HCT116 (cell line): ENCODE results near the gene NCBP2. TPM values are rescaled to one million over a fixed set of nuclear protein-coding genes. Genes with fewer than 3 reads are reported as not detected.

ENCODE experiments used
- ATAC-seq: fragments of 200-7000 bp; cut with Tn5 transposase; 2 replicates; pipeline ENCODE4 v1.9.1; 2020; ENCODE audit warnings: mild to moderate bottlenecking, moderate library complexity
- BruUV-seq: library from RNA; stranded (reverse); fragments of 400-500 nt; replicated peaks from 2 replicates; lab custom pipeline; 2021; lab: Mats Ljungman, UMichigan
- CTCF ChIA-PET: fragments of 300-600 bp; sonication (Branson Sonifier 250); formaldehyde crosslinking; loops from one replicate; lab custom pipeline; 2021; ENCODE audit warnings: antibody characterized with exemption; lab: Charles Lee
- POLR2A ChIA-PET: fragments of 300-600, 350-600 bp; sonication (Branson Sonifier 250); formaldehyde crosslinking; loops from one replicate; lab custom pipeline; 2021; ENCODE audit warnings: antibody characterized with exemption; lab: Charles Lee
- RAD21 ChIA-PET, 2 experiments: fragments of 300-600 bp; sonication (Branson Sonifier 250); formaldehyde crosslinking; loops; one replicate each; lab custom pipeline; 2023; ENCODE audit warnings: low total read pairs in 2 of 2; ENCODE audit not compliant: uncharacterized antibody in 2 of 2, unreplicated experiment in 2 of 2, low non-redundant PET in 1 of 2; lab: Charles Lee
- DNase-seq: peaks from one replicate; pipeline ENCODE4 v3.0.0-alpha.2; 2010; ENCODE audit warnings: low read depth, low spot score
- H2AFZ ChIP-seq: fragments of 200-600 bp; shearing (Covaris generic), sonication (generic); 2 replicates; pipeline ENCODE4 v1.6.1; 2017; ENCODE audit warnings: low read depth, mixed run types, mixed read lengths, antibody characterized with exemption, low read length; ENCODE audit not compliant: poor library complexity, severe bottlenecking
- H3K27ac ChIP-seq: 2 replicates; pipeline ENCODE4 v1.5.1; 2012; ENCODE audit warnings: low read depth, low read length
- H3K27me3 ChIP-seq: fragments of 200-600 bp; sonication (generic); 2 replicates; pipeline ENCODE4 v1.6.1; 2016; ENCODE audit warnings: mixed run types, low read length, mixed read lengths; ENCODE audit not compliant: insufficient read depth
- H3K36me3 ChIP-seq, 2 experiments: fragments of 200-500 bp in 1 of 2; fragments of 200-600 bp in 1 of 2; sonication (Bioruptor generic) in 1 of 2; sonication (generic) in 1 of 2; 2 replicates each; pipeline versions ENCODE4 v1.5.1 to v1.6.1; 2014 to 2016; ENCODE audit warnings: low read length in 2 of 2, inconsistent platforms in 1 of 2, mixed read lengths in 1 of 2, mixed run types in 1 of 2; ENCODE audit not compliant: insufficient read depth in 2 of 2, control insufficient read depth in 1 of 2
- H3K4me1 ChIP-seq, 2 experiments: fragments of 200-600 bp in 1 of 2; sonication (generic) in 1 of 2; 2 replicates each; pipeline versions ENCODE4 v1.5.1 to v1.6.1; 2012 to 2017; ENCODE audit warnings: low read length in 2 of 2, inconsistent platforms in 1 of 2, mild to moderate bottlenecking in 1 of 2, mixed read lengths in 1 of 2, mixed run types in 1 of 2, moderate library complexity in 1 of 2; ENCODE audit not compliant: insufficient read depth in 2 of 2, control insufficient read depth in 1 of 2
- H3K4me2 ChIP-seq: fragments of 200-600 bp; sonication (generic); 2 replicates; pipeline ENCODE4 v1.6.1; 2017; ENCODE audit warnings: mixed run types, low read length, mixed read lengths
- H3K4me3 ChIP-seq, 2 experiments: fragments of 200-600 bp in 1 of 2; sonication (generic) in 1 of 2; replicated peaks in 1 of 2; 2 replicates each; pipeline ENCODE4 v1.5.1; 2011 to 2016; ENCODE audit warnings: low read length in 2 of 2, control low read depth in 1 of 2, low read depth in 1 of 2, mild to moderate bottlenecking in 1 of 2, mixed read lengths in 1 of 2, mixed run types in 1 of 2
- H3K79me2 ChIP-seq: fragments of 200-600 bp; sonication (generic); 2 replicates; pipeline ENCODE4 v1.6.1; 2017; ENCODE audit warnings: mild to moderate bottlenecking, mixed run types, low read length, moderate library complexity, mixed read lengths; ENCODE audit not compliant: insufficient read depth
- H3K9ac ChIP-seq: fragments of 200-600 bp; sonication (generic); 2 replicates; pipeline ENCODE4 v1.6.1; 2016; ENCODE audit warnings: low read length, mixed read lengths
- H3K9me2 ChIP-seq: fragments of 200-600 bp; sonication (generic), shearing (Covaris generic); 2 replicates; pipeline ENCODE4 v1.6.1; 2017; ENCODE audit warnings: mixed run types, mild to moderate bottlenecking, moderate library complexity; ENCODE audit not compliant: insufficient read depth
- H3K9me3 ChIP-seq, 2 experiments: fragments of 200-500 bp in 1 of 2; fragments of 200-600 bp in 1 of 2; sonication (Bioruptor generic) in 1 of 2; sonication (generic) in 1 of 2; 2 replicates each; pipeline ENCODE4 v1.6.1; 2014 to 2017; ENCODE audit warnings: low read length in 2 of 2, mixed read lengths in 2 of 2, inconsistent platforms in 1 of 2, low read depth in 1 of 2, mild to moderate bottlenecking in 1 of 2, mixed run types in 1 of 2, moderate library complexity in 1 of 2; ENCODE audit not compliant: control insufficient read depth in 1 of 2, insufficient read depth in 1 of 2
- H4K20me1 ChIP-seq: fragments of 200-600 bp; sonication (generic), shearing (Covaris generic); 2 replicates; pipeline ENCODE4 v1.6.1; 2017; ENCODE audit warnings: mixed run types, mild to moderate bottlenecking, moderate library complexity; ENCODE audit not compliant: insufficient read depth
- CBX3 ChIP-seq: IDR thresholded peaks from 2 replicates; pipeline ENCODE4 v1.6.1; 2012; ENCODE audit warnings: low read depth
- CEBPB ChIP-seq: IDR thresholded peaks from 2 replicates; pipeline ENCODE4 v1.6.1; 2012; ENCODE audit warnings: low read depth
- EGR1 ChIP-seq: IDR thresholded peaks from 2 replicates; pipeline ENCODE4 v1.6.1; 2012; ENCODE audit warnings: low read depth
- ELF1 ChIP-seq: IDR thresholded peaks from 2 replicates; pipeline ENCODE4 v1.6.1; 2012; ENCODE audit warnings: low read depth, borderline replicate concordance
- EZH2 ChIP-seq: fragments of 200-600 bp; sonication (generic); IDR thresholded peaks from 2 replicates; pipeline ENCODE4 v1.6.1; 2017; ENCODE audit warnings: antibody characterized with exemption, mixed run types
- EZH2phosphoT487 ChIP-seq: fragments of 200-600 bp; IDR thresholded peaks from 2 replicates; pipeline ENCODE4 v1.6.1; 2018; ENCODE audit warnings: antibody characterized with exemption, borderline replicate concordance
- JUND ChIP-seq: IDR thresholded peaks from 2 replicates; pipeline ENCODE4 v1.6.1; 2012
- POLR2A ChIP-seq: IDR thresholded peaks from 2 replicates; pipeline ENCODE4 v1.7.0; 2011; ENCODE audit warnings: borderline replicate concordance; ENCODE audit not compliant: insufficient read depth, insufficient read length; ENCODE audit errors: extremely low read depth
- SIN3A ChIP-seq: IDR thresholded peaks from 2 replicates; pipeline ENCODE4 v1.6.1; 2012; ENCODE audit warnings: low read depth
- SRF ChIP-seq: IDR thresholded peaks from 2 replicates; pipeline ENCODE4 v1.6.1; 2012; ENCODE audit warnings: low read depth
- TCF7L2 ChIP-seq: IDR thresholded peaks from 2 replicates; pipeline ENCODE4 v1.7.0; 2011; ENCODE audit warnings: borderline replicate concordance, inconsistent platforms; ENCODE audit not compliant: insufficient read depth, insufficient read length; ENCODE audit errors: extremely low read depth
- YY1 ChIP-seq: IDR thresholded peaks from 2 replicates; pipeline ENCODE4 v1.6.1; 2011; ENCODE audit warnings: low read length, low read depth, moderate library complexity, mild to moderate bottlenecking; ENCODE audit not compliant: insufficient replicate concordance; ENCODE audit errors: extremely low read depth
- ZFX ChIP-seq: fragments of 450-650 bp; IDR thresholded peaks from 2 replicates; pipeline ENCODE4 v1.6.1; 2017
- ZNF274 ChIP-seq: fragments of 200-500 bp; sonication (Bioruptor generic); IDR thresholded peaks from 2 replicates; pipeline ENCODE4 v1.6.1; 2014; ENCODE audit warnings: mild to moderate bottlenecking, low read depth, low read length, inconsistent platforms
- intact Hi-C: fragments of 100-400 bp; cut with micrococcal nuclease; formaldehyde crosslinking; loops from 2 replicates; pipeline ENCODE4 v1.10.0; 2022
- total RNA-seq: library from RNA; stranded (reverse); gene quantifications from one replicate; pipeline ENCODE4 v1.2.1, GENCODE V29; 2021; ENCODE audit not compliant: unreplicated experiment
- TF ChIP-seq, protein P1 (sequence below), 3 experiments: fragments of 200-600 bp in 1 of 3; sonication (generic) in 1 of 3; IDR thresholded peaks in 2 of 3; conservative IDR thresholded peaks in 1 of 3; 2 replicates each; pipeline ENCODE4 v1.5.1; 2012 to 2017; ENCODE audit warnings: low read depth in 2 of 3, low read length in 2 of 3, antibody characterized with exemption in 1 of 3, borderline replicate concordance in 1 of 3, control low read depth in 1 of 3, mild to moderate bottlenecking in 1 of 3, mixed read lengths in 1 of 3, mixed run types in 1 of 3, moderate library complexity in 1 of 3; ENCODE audit not compliant: insufficient read depth in 1 of 3
- TF ChIP-seq, protein P2 (sequence below): IDR thresholded peaks from 2 replicates; pipeline ENCODE4 v1.6.1; 2012
- TF ChIP-seq, protein P3 (sequence below): IDR thresholded peaks from 2 replicates; pipeline ENCODE4 v1.6.1; 2011; ENCODE audit warnings: mild to moderate bottlenecking, low read length, moderate library complexity; ENCODE audit not compliant: insufficient replicate concordance; ENCODE audit errors: extremely low read depth

NCBP2 gene
- total RNA-seq, 1 experiment from 2014 or later, result 82.4 TPM

DNA sequence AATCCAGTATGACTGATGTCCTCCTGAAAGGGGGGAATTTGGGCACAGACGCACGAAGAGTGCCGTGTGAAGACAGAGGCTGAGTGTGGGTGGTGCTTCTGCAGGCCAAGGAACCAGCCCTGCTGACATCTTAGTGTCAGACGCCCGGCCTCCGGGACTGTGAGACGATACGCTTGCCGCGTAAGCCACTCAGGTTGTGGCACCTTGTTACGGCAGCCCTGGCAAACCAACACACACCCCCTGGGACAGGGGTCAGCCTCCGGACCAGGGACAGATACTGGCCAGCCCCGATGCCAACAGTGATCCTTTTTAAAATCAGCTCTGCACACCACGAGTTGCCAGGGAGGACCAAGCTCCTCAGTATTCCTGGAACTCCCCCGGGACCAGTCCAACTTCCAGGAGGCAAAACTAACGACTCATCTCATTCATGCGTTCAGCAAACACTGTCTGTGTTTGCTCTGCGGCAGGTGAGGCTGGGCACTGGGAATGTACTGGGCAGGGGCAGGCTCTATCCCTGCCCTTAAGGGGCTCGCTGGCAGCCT, 47.5 kb upstream of the NCBP2 start:
- Histone ChIP-seq H3K4me2 (no peak overlapping the region), H3K9me2 (no peaks in the 10 kb centered on the region), H3K79me2 (no peaks in the 10 kb centered on the region), H3K9ac (no peak overlapping the region), H3K9me3 (no peaks in the 10 kb centered on the region)
- no peak for DNase-seq
- TF ChIP-seq POLR2A, result no peak
- TF ChIP-seq, protein P1, sequence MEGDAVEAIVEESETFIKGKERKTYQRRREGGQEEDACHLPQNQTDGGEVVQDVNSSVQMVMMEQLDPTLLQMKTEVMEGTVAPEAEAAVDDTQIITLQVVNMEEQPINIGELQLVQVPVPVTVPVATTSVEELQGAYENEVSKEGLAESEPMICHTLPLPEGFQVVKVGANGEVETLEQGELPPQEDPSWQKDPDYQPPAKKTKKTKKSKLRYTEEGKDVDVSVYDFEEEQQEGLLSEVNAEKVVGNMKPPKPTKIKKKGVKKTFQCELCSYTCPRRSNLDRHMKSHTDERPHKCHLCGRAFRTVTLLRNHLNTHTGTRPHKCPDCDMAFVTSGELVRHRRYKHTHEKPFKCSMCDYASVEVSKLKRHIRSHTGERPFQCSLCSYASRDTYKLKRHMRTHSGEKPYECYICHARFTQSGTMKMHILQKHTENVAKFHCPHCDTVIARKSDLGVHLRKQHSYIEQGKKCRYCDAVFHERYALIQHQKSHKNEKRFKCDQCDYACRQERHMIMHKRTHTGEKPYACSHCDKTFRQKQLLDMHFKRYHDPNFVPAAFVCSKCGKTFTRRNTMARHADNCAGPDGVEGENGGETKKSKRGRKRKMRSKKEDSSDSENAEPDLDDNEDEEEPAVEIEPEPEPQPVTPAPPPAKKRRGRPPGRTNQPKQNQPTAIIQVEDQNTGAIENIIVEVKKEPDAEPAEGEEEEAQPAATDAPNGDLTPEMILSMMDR (IDR thresholded peaks at IDR 0.05 in 2 of 3, conservative IDR thresholded peaks at IDR 0.05 in 1 of 3; ENCODE audit: borderline replicate concordance in 1 of 3, insufficient read depth in 1 of 3, low read depth in 2 of 3, low read length in 2 of 3), result no peak
- TF ChIP-seq, protein P2, sequence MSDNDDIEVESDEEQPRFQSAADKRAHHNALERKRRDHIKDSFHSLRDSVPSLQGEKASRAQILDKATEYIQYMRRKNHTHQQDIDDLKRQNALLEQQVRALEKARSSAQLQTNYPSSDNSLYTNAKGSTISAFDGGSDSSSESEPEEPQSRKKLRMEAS, result no peak
- no peak for TF ChIP-seq SRF
- TF ChIP-seq ELF1, result no peak
- no peak for TF ChIP-seq SIN3A
- no peak for TF ChIP-seq CEBPB
- TF ChIP-seq EGR1, result no peak
- no peak for TF ChIP-seq TCF7L2
- no peak for TF ChIP-seq ZFX
- no peak for TF ChIP-seq EZH2phosphoT487
- TF ChIP-seq, protein P3, sequence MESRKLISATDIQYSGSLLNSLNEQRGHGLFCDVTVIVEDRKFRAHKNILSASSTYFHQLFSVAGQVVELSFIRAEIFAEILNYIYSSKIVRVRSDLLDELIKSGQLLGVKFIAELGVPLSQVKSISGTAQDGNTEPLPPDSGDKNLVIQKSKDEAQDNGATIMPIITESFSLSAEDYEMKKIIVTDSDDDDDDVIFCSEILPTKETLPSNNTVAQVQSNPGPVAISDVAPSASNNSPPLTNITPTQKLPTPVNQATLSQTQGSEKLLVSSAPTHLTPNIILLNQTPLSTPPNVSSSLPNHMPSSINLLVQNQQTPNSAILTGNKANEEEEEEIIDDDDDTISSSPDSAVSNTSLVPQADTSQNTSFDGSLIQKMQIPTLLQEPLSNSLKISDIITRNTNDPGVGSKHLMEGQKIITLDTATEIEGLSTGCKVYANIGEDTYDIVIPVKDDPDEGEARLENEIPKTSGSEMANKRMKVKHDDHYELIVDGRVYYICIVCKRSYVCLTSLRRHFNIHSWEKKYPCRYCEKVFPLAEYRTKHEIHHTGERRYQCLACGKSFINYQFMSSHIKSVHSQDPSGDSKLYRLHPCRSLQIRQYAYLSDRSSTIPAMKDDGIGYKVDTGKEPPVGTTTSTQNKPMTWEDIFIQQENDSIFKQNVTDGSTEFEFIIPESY, result no peak
- TF ChIP-seq JUND, result no peak
- TF ChIP-seq YY1, result no peak
- no peak for TF ChIP-seq CBX3
- no peak for TF ChIP-seq EZH2
- TF ChIP-seq ZNF274, result no peak
- TF ChIP-seq, all 23 proteins: peak for 0
- H3K27me3 ChIP-seq, result no peaks in the 10 kb centered on the region
- no peak for ATAC-seq
- POLR2A ChIA-PET, result no interaction called here
- no peak overlapping the region for H2AFZ ChIP-seq
- intact Hi-C loops, result no loop called here
- H3K27ac ChIP-seq, result no peak overlapping the region
- H4K20me1 ChIP-seq, result no peaks in the 10 kb centered on the region
- H3K36me3 ChIP-seq, result no peaks in the 10 kb centered on the region
- CTCF ChIA-PET, result no interaction called here
- no TSS peak for BruUV-seq
- peaks cover 0 to 4% of the 10 kb centered on the region in 2 experiments; a peak in 1 of 4 replicates for H3K4me1 ChIP-seq
- RAD21 ChIA-PET, result no interaction called here
- H3K4me3 ChIP-seq, result no peak overlapping the region
